Measurements from ENCODE around the gene OTUD3. TPM values are rescaled to one million over a fixed set of nuclear protein-coding genes. Genes with fewer than 3 reads are reported as not detected.

The OTUD3 gene
- total and polyA plus RNA-seq, 2 of the 4 experiments (the other 2 are of a cell fraction), result 2.9 to 3.1 TPM

DNA sequence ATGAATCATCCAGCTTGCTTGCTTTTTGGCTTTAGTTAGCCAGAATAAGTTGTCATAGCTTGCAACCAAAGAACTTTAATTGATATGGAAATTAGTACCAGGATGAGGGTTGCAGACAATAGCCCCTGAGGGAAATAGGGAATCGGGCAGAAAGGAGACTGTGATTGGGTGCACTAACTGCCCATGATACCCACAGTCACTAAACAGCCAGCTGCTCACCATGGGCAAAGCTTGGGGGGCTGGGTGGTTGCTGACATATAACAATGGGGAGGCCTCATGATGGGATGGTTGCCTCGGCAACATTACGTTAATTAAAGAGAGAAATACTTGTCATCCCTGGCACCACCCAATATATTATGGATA is 59.0 kb downstream of the OTUD3 start:
- Histone ChIP-seq H3K27ac (ENCODE audit: insufficient read depth, low read length) (no peak overlapping the region), H2AK9ac (replicated peaks; ENCODE audit: low read depth, low read length, poor library complexity) (no peak overlapping the region), H3K4me2 (ENCODE audit: low read depth, low read length) (no peak overlapping the region), H4K5ac (ENCODE audit: low read depth, low read length) (no peak overlapping the region), H3K23ac (ENCODE audit: low read depth, low read length) (no peak overlapping the region), H3K9me3 (ENCODE audit: control insufficient read depth, insufficient read depth, low read length) (no peaks in the 10 kb centered on the region), H3K4ac (ENCODE audit: low read depth, low read length) (no peak overlapping the region), H3K18ac (ENCODE audit: low read depth, low read length) (no peak overlapping the region), H2BK20ac (ENCODE audit: low read depth, low read length) (no peak overlapping the region), H2AFZ (replicated peaks; ENCODE audit: low read length, poor library complexity) (no peak overlapping the region), H3K36me3 (ENCODE audit: control insufficient read depth, insufficient read depth, low read length) (no peaks in the 10 kb centered on the region), H4K20me1 (ENCODE audit: insufficient read depth, low read length) (no peaks in the 10 kb centered on the region), H2BK15ac (ENCODE audit: low read depth, low read length) (no peak overlapping the region), H4K8ac (ENCODE audit: low read depth in 2 of 2, low read length in 2 of 2) (no peak overlapping the region), H3K27me3 (ENCODE audit: control insufficient read depth, insufficient read depth, low read length) (peaks cover 10% of the 10 kb centered on the region), H3K79me1 (ENCODE audit: low read depth in 1 of 2, low read length in 2 of 2) (no peaks in the 10 kb centered on the region), H3K4me1 (ENCODE audit: control insufficient read depth, insufficient read depth, low read length) (no peaks in the 10 kb centered on the region), H2BK5ac (ENCODE audit: low read depth, low read length, poor library complexity, severe bottlenecking) (no peak overlapping the region), H3K14ac (replicated peaks; ENCODE audit: low read depth, low read length) (no peak overlapping the region), H3K9ac (ENCODE audit: low read depth, low read length) (no peak overlapping the region), H3K9me1 (ENCODE audit: insufficient read depth, low read length) (no peaks in the 10 kb centered on the region), H2BK120ac (ENCODE audit: low read depth, low read length) (no peak overlapping the region), H3K56ac (ENCODE audit: extremely low read depth, insufficient read depth, low read length) (no peak overlapping the region), H4K91ac (ENCODE audit: insufficient read depth, low read depth, low read length) (no peak overlapping the region), H2AK5ac (ENCODE audit: low read depth, low read length) (no peak overlapping the region), H3K4me3 (ENCODE audit: insufficient read depth, low read depth, low read length) (no peak overlapping the region)
- BruUV-seq (replicated peaks), result no TSS peak
- TF ChIP-seq BHLHE40 (IDR thresholded peaks at IDR 0.05; ENCODE audit: low read depth, low read length) (no peak), CEBPB (IDR thresholded peaks at IDR 0.05; ENCODE audit: low read depth, low read length) (no peak), RAD21 (IDR thresholded peaks at IDR 0.05; ENCODE audit: low read length) (no peak), POLR2A (IDR thresholded peaks at IDR 0.05; ENCODE audit: low read depth, low read length) (no peak), SMC3 (IDR thresholded peaks at IDR 0.05; ENCODE audit: low read depth, low read length) (no peak), MXI1 (IDR thresholded peaks at IDR 0.05; ENCODE audit: borderline replicate concordance, low read depth, low read length) (no peak), NFE2L2 (IDR thresholded peaks at IDR 0.05; ENCODE audit: low read depth, low read length) (no peak), MAZ (IDR thresholded peaks at IDR 0.05; ENCODE audit: borderline replicate concordance, low read depth, low read length) (no peak), MAFK (IDR thresholded peaks at IDR 0.05; ENCODE audit: low read depth, low read length) (no peak)
- TF ChIP-seq, protein P1, sequence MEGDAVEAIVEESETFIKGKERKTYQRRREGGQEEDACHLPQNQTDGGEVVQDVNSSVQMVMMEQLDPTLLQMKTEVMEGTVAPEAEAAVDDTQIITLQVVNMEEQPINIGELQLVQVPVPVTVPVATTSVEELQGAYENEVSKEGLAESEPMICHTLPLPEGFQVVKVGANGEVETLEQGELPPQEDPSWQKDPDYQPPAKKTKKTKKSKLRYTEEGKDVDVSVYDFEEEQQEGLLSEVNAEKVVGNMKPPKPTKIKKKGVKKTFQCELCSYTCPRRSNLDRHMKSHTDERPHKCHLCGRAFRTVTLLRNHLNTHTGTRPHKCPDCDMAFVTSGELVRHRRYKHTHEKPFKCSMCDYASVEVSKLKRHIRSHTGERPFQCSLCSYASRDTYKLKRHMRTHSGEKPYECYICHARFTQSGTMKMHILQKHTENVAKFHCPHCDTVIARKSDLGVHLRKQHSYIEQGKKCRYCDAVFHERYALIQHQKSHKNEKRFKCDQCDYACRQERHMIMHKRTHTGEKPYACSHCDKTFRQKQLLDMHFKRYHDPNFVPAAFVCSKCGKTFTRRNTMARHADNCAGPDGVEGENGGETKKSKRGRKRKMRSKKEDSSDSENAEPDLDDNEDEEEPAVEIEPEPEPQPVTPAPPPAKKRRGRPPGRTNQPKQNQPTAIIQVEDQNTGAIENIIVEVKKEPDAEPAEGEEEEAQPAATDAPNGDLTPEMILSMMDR (conservative IDR thresholded peaks at IDR 0.05; ENCODE audit: low read depth, low read length), result no peak
- TF ChIP-seq, protein P2, sequence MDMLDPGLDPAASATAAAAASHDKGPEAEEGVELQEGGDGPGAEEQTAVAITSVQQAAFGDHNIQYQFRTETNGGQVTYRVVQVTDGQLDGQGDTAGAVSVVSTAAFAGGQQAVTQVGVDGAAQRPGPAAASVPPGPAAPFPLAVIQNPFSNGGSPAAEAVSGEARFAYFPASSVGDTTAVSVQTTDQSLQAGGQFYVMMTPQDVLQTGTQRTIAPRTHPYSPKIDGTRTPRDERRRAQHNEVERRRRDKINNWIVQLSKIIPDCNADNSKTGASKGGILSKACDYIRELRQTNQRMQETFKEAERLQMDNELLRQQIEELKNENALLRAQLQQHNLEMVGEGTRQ (IDR thresholded peaks at IDR 0.05; ENCODE audit: low read depth, low read length), result no peak
- DNase-seq, result no peak
- ATAC-seq (ENCODE audit: low read depth), result no peak
- no CpG with 5 or more reads among the region's 3 CpGs for WGBS, 2 experiments (ENCODE audit: extremely low coverage in 2 of 2, insufficient read length in 1 of 2)
- ChIA-PET CTCF (interaction anchor here (0.6 kb wide), 1 partner anchor 127 kb away, joined by 7 read pairs; no protein-coding TSS in a partner anchor), POLR2A (ENCODE audit: unreplicated experiment) (no interaction called here)
- dilution Hi-C loops (cut with HindIII; ENCODE audit: low sequenced_read_pairs, unreplicated experiment) (no loop called here), in situ Hi-C loops (cut with MboI; ENCODE audit: low sequenced_read_pairs) (no loop called here), intact Hi-C loops (cut with micrococcal nuclease) (no loop called here)

All from IMR-90 (cell line).